Ascending aorta (tissue), 2 donors: ENCODE measurements around the gene STX8. TPM values are rescaled to one million over a fixed set of nuclear protein-coding genes. Genes with fewer than 3 reads are reported as not detected.

Experiments
- DNase-seq, 2 donors: peaks; one replicate each; pipeline ENCODE4 v3.0.0-alpha.2; 2019; ENCODE audit warnings: low spot score in 2 of 2
- H3K27ac ChIP-seq, 2 donors: fragments of 200-600 bp; sonication (generic); one replicate each; pipeline ENCODE4 v1.5.1; 2016 to 2017; ENCODE audit warnings: mild to moderate bottlenecking in 1 of 2
- H3K27me3 ChIP-seq: fragments of 200-600 bp; sonication (generic); one replicate; pipeline ENCODE4 v1.5.1; 2017
- H3K36me3 ChIP-seq, 2 donors: fragments of 200-600 bp; sonication (generic); one replicate each; pipeline ENCODE4 v1.5.1; 2016
- H3K4me1 ChIP-seq, 2 donors: fragments of 200-600 bp; sonication (generic); one replicate each; pipeline ENCODE4 v1.5.1; 2016 to 2017; ENCODE audit warnings: mild to moderate bottlenecking in 1 of 2
- H3K4me3 ChIP-seq, 2 donors: fragments of 200-600 bp; sonication (generic); one replicate each; pipeline ENCODE4 v1.5.1; 2016 to 2017; ENCODE audit warnings: mild to moderate bottlenecking in 1 of 2
- H3K9me3 ChIP-seq, 2 donors: fragments of 200-600 bp; sonication (generic); one replicate each; pipeline ENCODE4 v1.5.1; 2016
- intact Hi-C: fragments of 100-400 bp; cut with DNase I; formaldehyde crosslinking; loops from one replicate; pipeline ENCODE4 v1.15.1; 2023
- total RNA-seq: library from RNA; depleted of rRNA; stranded (reverse); fragments of >200 nt; gene quantifications from one replicate; pipeline ENCODE4 v1.1.0, GENCODE V29; 2016
- TF ChIP-seq, protein P1 (sequence below), 3 experiments: fragments of 200-600 bp in 2 of 3; fragments of 450-650 bp in 1 of 3; sonication (generic) in 2 of 3; IDR thresholded peaks; one replicate each; pipeline ENCODE4 v1.5.1; 2016 to 2019; ENCODE audit warnings: antibody characterized with exemption in 3 of 3, mild to moderate bottlenecking in 1 of 3, moderate library complexity in 1 of 3

The STX8 gene
- total RNA-seq, 1 donor from 2014 or later = 7.6 TPM

- H3K4me3 ChIP-seq = no peak overlapping the region
Observed at GRCh38 chr17:9432134-9432885, 143.3 kb downstream of the STX8 start.

GRCh38 chr17:9431620-9432019 lies 144.0 kb downstream of the STX8 start:
- H3K27ac ChIP-seq = peak overlapping the region in 1 of 2 donors; percentile 25
- peaks cover 0 to 5% of the 10 kb centered on the region in 2 donors for H3K36me3 ChIP-seq
- H3K9me3 ChIP-seq = no peaks in the 10 kb centered on the region
- intact Hi-C loops = loop anchor here (5.0 kb wide), 1 partner anchor 46 kb away; no protein-coding TSS in a partner anchor
- H3K4me1 ChIP-seq = peaks cover 0 to 8% of the 10 kb centered on the region in 2 donors
- no peak overlapping the region for H3K4me3 ChIP-seq
- H3K27me3 ChIP-seq = no peaks in the 10 kb centered on the region
- no peak for DNase-seq
- TF ChIP-seq, protein P1, sequence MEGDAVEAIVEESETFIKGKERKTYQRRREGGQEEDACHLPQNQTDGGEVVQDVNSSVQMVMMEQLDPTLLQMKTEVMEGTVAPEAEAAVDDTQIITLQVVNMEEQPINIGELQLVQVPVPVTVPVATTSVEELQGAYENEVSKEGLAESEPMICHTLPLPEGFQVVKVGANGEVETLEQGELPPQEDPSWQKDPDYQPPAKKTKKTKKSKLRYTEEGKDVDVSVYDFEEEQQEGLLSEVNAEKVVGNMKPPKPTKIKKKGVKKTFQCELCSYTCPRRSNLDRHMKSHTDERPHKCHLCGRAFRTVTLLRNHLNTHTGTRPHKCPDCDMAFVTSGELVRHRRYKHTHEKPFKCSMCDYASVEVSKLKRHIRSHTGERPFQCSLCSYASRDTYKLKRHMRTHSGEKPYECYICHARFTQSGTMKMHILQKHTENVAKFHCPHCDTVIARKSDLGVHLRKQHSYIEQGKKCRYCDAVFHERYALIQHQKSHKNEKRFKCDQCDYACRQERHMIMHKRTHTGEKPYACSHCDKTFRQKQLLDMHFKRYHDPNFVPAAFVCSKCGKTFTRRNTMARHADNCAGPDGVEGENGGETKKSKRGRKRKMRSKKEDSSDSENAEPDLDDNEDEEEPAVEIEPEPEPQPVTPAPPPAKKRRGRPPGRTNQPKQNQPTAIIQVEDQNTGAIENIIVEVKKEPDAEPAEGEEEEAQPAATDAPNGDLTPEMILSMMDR (IDR thresholded peaks at IDR 0.05) = no peak

More at GRCh38 chr17:9432134-9432885, 143.3 kb downstream of the STX8 start:
- intact Hi-C loops = loop anchor here (5.0 kb wide), 1 partner anchor 45 kb away; no protein-coding TSS in a partner anchor
- TF ChIP-seq, protein P1 (IDR thresholded peaks at IDR 0.05) = no peak
- no peak for DNase-seq
- no peaks in the 10 kb centered on the region for H3K9me3 ChIP-seq
- H3K27me3 ChIP-seq = no peaks in the 10 kb centered on the region
- H3K27ac ChIP-seq = peak overlapping the region; percentile 13 to 25
- H3K4me1 ChIP-seq = peaks cover 0 to 8% of the 10 kb centered on the region in 2 donors
- peaks cover 0 to 5% of the 10 kb centered on the region in 2 donors for H3K36me3 ChIP-seq

GRCh38 chr17:9427465-9428315 lies 147.9 kb downstream of the STX8 start:
- Histone ChIP-seq H3K4me1 (peaks cover 0 to 4% of the 10 kb centered on the region in 2 donors), H3K36me3 (no peaks in the 10 kb centered on the region), H3K4me3 (peak overlapping the region in 1 of 2 donors; percentile 27), H3K27me3 (no peaks in the 10 kb centered on the region), H3K27ac (peak overlapping the region in 1 of 2 donors; percentile 14), H3K9me3 (no peaks in the 10 kb centered on the region)
- DNase-seq = no peak
- intact Hi-C loops = no loop called here
- TF ChIP-seq, protein P1 (IDR thresholded peaks at IDR 0.05) = no peak

- H3K9me3 ChIP-seq = no peaks in the 10 kb centered on the region
- intact Hi-C loops = no loop called here
- DNase-seq = no peak
- TF ChIP-seq, protein P1 (IDR thresholded peaks at IDR 0.05) = no peak
- no peak overlapping the region for H3K27ac ChIP-seq
- H3K27me3 ChIP-seq = no peaks in the 10 kb centered on the region
- H3K36me3 ChIP-seq = no peaks in the 10 kb centered on the region
- H3K4me1 ChIP-seq = no peaks in the 10 kb centered on the region
- H3K4me3 ChIP-seq = no peak overlapping the region
Observed at GRCh38 chr17:9424071-9424640, 151.5 kb downstream of the STX8 start.

GRCh38 chr17:9421525-9421924 lies 154.1 kb downstream of the STX8 start:
- no peak for DNase-seq
- Histone ChIP-seq H3K27me3 (no peaks in the 10 kb centered on the region), H3K4me3 (no peak overlapping the region), H3K36me3 (no peaks in the 10 kb centered on the region), H3K27ac (no peak overlapping the region), H3K4me1 (no peaks in the 10 kb centered on the region), H3K9me3 (no peaks in the 10 kb centered on the region)
- intact Hi-C loops = no loop called here
- TF ChIP-seq, protein P1 (IDR thresholded peaks at IDR 0.05) = no peak
